ENCODE results near the gene RPS15. TPM values are rescaled to one million over a fixed set of nuclear protein-coding genes. Genes with fewer than 3 reads are reported as not detected.

Gene RPS15
- total and polyA plus RNA-seq, 2 donors from 2014 or later: 893 to 1,823 TPM

DNA sequence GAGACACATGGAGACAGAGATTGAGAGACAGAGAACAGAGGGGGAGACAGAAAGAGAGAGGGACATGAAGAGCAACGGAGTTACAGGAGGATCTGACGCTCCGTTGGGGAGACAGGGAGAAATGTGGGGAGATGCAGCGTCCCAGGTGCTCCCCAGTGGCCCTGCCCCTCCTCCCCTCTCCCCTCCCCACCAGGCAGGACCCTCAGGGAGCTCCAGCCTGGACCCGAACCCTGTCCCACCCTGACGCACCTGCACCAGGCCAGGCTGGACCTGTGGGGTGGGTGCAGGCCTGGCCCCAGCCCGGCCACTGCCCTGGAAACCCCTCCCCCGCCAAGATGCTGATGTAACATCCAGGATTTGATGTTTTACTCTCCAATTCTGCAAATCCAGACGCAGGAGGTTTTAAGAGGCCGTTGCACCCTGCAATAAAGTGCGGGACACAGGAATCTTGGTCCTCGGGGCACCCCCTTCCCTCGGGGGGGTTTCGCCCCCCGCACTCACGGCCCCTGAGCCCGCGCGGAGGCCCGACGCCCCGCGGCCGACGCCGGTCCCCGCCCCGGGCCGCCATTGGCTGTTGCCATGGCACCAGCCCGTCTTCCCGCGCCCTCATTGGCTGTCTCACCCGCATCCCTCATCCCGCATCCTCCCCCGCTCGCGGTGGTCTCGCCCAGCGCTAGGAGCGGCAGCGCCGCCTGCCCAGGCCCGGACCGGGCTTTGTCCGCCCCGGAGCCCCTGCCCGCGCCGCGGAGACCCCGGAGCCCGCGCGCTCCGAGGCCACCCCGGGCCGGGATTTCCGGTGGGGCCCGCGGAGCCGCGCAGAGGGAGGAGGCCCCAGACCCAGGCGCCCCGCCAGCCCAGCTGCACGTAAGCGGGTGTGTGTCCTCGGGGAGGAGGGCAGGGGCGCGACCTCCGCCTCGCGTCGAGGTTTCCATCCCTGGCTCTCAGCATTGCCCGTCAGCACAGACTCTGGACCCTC, 11.6 kb downstream of the RPS15 start, which contains the start of gene APC2:
APC2 (plus strand) TSS at position 655 of the 976 bp plus-strand sequence. CDS start 2,881 bp downstream, outside the sequence.
- no peaks in the 10 kb centered on the region for H3K9me3 ChIP-seq (ENCODE audit: control insufficient read depth in 2 of 3, insufficient read depth in 1 of 3, low read length in 3 of 3)
- H3K9ac ChIP-seq (ENCODE audit: low read length in 3 of 3): no peak within 1 kb of the TSS
- DNase-seq (peak in 2 of 5 donors; percentile 65 to 88), FAIRE-seq (no peak)
- intact Hi-C loops (cut with DNase I): no loop called here
- peaks cover 0 to 6% (median 0%) of the 10 kb centered on the region in 3 donors for H3K4me1 ChIP-seq (ENCODE audit: control insufficient read depth in 2 of 3, insufficient read depth in 2 of 3, low read depth in 1 of 3, low read length in 3 of 3)
- H3K36me3 ChIP-seq (ENCODE audit: control insufficient read depth in 2 of 3, insufficient read depth in 3 of 3, low read length in 3 of 3): no peaks in the 10 kb centered on the region
- H3K4me3 ChIP-seq (ENCODE audit: low read length in 3 of 3): no peak within 1 kb of the TSS
- H3K27ac ChIP-seq (ENCODE audit: low read depth in 2 of 2, low read length in 2 of 2): no peak within 1 kb of the TSS
- no peak for TF ChIP-seq CTCF (IDR thresholded peaks at IDR 0.05; ENCODE audit: borderline replicate concordance, extremely low read depth, insufficient read depth)
- peaks cover 25% of the 10 kb centered on the region for H3K27me3 ChIP-seq (ENCODE audit: control insufficient read depth, insufficient read depth, low read length)

- Histone ChIP-seq H3K4me3 (ENCODE audit: low read length in 3 of 3) (no peak overlapping the region), H3K36me3 (ENCODE audit: control insufficient read depth in 2 of 3, insufficient read depth in 3 of 3, low read length in 3 of 3) (no peaks in the 10 kb centered on the region), H3K9me3 (ENCODE audit: control insufficient read depth in 2 of 3, insufficient read depth in 1 of 3, low read length in 3 of 3) (no peaks in the 10 kb centered on the region), H3K27me3 (ENCODE audit: control insufficient read depth, insufficient read depth, low read length) (peaks cover 25% of the 10 kb centered on the region), H3K4me1 (ENCODE audit: control insufficient read depth in 2 of 3, insufficient read depth in 2 of 3, low read depth in 1 of 3, low read length in 3 of 3) (no peaks in the 10 kb centered on the region), H3K9ac (ENCODE audit: low read length in 3 of 3) (no peak overlapping the region), H3K27ac (ENCODE audit: low read depth in 2 of 2, low read length in 2 of 2) (no peak overlapping the region)
- TF ChIP-seq CTCF (IDR thresholded peaks at IDR 0.05; ENCODE audit: borderline replicate concordance, extremely low read depth, insufficient read depth): no peak
- FAIRE-seq: no peak
- DNase-seq: peak in 1 of 5 donors; percentile 71
- intact Hi-C loops (cut with DNase I): no loop called here
Measured at GRCh38 chr19:1450735-1451731, 12.8 kb downstream of the RPS15 start.

- intact Hi-C loops (cut with DNase I): no loop called here
- Histone ChIP-seq H3K4me1 (ENCODE audit: control insufficient read depth in 2 of 3, insufficient read depth in 2 of 3, low read depth in 1 of 3, low read length in 3 of 3) (no peaks in the 10 kb centered on the region), H3K4me3 (ENCODE audit: low read length in 3 of 3) (no peak overlapping the region), H3K27me3 (ENCODE audit: control insufficient read depth, insufficient read depth, low read length) (peaks cover 29% of the 10 kb centered on the region), H3K36me3 (ENCODE audit: control insufficient read depth in 2 of 3, insufficient read depth in 3 of 3, low read length in 3 of 3) (no peaks in the 10 kb centered on the region), H3K9ac (ENCODE audit: low read length in 3 of 3) (no peak overlapping the region), H3K9me3 (ENCODE audit: control insufficient read depth in 2 of 3, insufficient read depth in 1 of 3, low read length in 3 of 3) (no peaks in the 10 kb centered on the region), H3K27ac (ENCODE audit: low read depth in 2 of 2, low read length in 2 of 2) (no peak overlapping the region)
- FAIRE-seq: no peak
- DNase-seq: peak in 2 of 5 donors; percentile 63 to 70
- TF ChIP-seq CTCF (IDR thresholded peaks at IDR 0.05; ENCODE audit: borderline replicate concordance, extremely low read depth, insufficient read depth): no peak
Measured at GRCh38 chr19:1451916-1452801, 14.0 kb downstream of the RPS15 start.
